WTC11 (cell line): ENCODE results near the gene DENND2C.

Source experiments
- ESRRA ChIP-seq: sonication (generic); formaldehyde crosslinking; IDR thresholded peaks from 2 replicates; pipeline ENCODE4 v1.8.1; 2022; ENCODE audit warnings: mild to moderate bottlenecking, missing genetic modification reagents, borderline replicate concordance
- GTF2I ChIP-seq: fragments of 250-450 bp; sonication (Bioruptor Pico); conservative IDR thresholded peaks from 2 replicates; pipeline ENCODE4 v1.4.0; 2021; ENCODE audit warnings: mild to moderate bottlenecking
- KAT7 ChIP-seq: sonication (generic); formaldehyde crosslinking; IDR thresholded peaks from 2 replicates; pipeline ENCODE4 v1.8.1; 2023; ENCODE audit warnings: missing genetic modification reagents, mild to moderate bottlenecking, borderline replicate concordance
- OVOL2 ChIP-seq: fragments of 250-450 bp; sonication (Bioruptor Pico); IDR thresholded peaks from 2 replicates; pipeline ENCODE4 v1.9.0; 2021; ENCODE audit warnings: mild to moderate bottlenecking, borderline replicate concordance
- TP53 ChIP-seq: sonication (generic); formaldehyde crosslinking; IDR thresholded peaks from 2 replicates; pipeline ENCODE4 v1.8.1; 2023; ENCODE audit warnings: mild to moderate bottlenecking, missing genetic modification reagents
- ZNF263 ChIP-seq: sonication (generic); formaldehyde crosslinking; IDR thresholded peaks from 2 replicates; pipeline ENCODE4 v1.8.1; 2022; ENCODE audit warnings: low read depth, mild to moderate bottlenecking, moderate library complexity, missing genetic modification reagents
- TF ChIP-seq, protein P1 (sequence below): fragments of 200-600 bp; IDR thresholded peaks from 2 replicates; pipeline ENCODE4 v1.8.0; 2022; ENCODE audit warnings: antibody characterized with exemption
- TF ChIP-seq, protein P2 (sequence below): sonication (generic); formaldehyde crosslinking; IDR thresholded peaks from 2 replicates; pipeline ENCODE4 v1.8.1; 2023; ENCODE audit warnings: mild to moderate bottlenecking, missing genetic modification reagents, moderate library complexity
- TF ChIP-seq, protein P3 (sequence below): sonication (generic); formaldehyde crosslinking; IDR thresholded peaks from 2 replicates; pipeline ENCODE4 v1.8.1; 2022; ENCODE audit warnings: low read depth, missing genetic modification reagents, borderline replicate concordance
- TF ChIP-seq, protein P4 (sequence below): sonication (generic); formaldehyde crosslinking; IDR thresholded peaks from 2 replicates; pipeline ENCODE4 v1.8.1; 2023; ENCODE audit warnings: mild to moderate bottlenecking, missing genetic modification reagents
- TF ChIP-seq, protein P5 (sequence below): sonication (generic); formaldehyde crosslinking; conservative IDR thresholded peaks from 2 replicates; pipeline ENCODE4 v1.8.1; 2022; ENCODE audit warnings: mild to moderate bottlenecking, missing genetic modification reagents

DNA sequence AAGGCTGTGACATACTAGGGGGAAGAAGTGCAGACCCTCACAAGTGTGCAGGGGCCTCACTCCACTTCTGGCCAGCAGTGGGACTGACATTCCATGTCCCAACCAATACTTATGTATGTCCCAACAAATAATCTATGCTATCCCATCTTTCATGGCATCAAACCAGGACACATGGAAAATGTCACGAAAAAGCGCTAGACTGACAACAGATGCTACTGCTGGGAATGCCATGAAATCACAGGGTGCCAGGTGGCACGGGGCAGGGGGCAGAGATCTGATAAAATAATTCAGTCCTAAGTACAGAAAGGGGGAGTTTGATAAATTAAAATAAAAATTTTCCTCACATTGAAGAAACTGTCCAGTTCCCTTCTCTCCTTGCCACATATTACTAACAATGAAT, 60.8 kb downstream of the DENND2C start:
- TF ChIP-seq, protein P1, sequence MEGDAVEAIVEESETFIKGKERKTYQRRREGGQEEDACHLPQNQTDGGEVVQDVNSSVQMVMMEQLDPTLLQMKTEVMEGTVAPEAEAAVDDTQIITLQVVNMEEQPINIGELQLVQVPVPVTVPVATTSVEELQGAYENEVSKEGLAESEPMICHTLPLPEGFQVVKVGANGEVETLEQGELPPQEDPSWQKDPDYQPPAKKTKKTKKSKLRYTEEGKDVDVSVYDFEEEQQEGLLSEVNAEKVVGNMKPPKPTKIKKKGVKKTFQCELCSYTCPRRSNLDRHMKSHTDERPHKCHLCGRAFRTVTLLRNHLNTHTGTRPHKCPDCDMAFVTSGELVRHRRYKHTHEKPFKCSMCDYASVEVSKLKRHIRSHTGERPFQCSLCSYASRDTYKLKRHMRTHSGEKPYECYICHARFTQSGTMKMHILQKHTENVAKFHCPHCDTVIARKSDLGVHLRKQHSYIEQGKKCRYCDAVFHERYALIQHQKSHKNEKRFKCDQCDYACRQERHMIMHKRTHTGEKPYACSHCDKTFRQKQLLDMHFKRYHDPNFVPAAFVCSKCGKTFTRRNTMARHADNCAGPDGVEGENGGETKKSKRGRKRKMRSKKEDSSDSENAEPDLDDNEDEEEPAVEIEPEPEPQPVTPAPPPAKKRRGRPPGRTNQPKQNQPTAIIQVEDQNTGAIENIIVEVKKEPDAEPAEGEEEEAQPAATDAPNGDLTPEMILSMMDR, result no peak
- no peak for TF ChIP-seq ESRRA (CRISPR knock-in tag)
- TF ChIP-seq, protein P2, sequence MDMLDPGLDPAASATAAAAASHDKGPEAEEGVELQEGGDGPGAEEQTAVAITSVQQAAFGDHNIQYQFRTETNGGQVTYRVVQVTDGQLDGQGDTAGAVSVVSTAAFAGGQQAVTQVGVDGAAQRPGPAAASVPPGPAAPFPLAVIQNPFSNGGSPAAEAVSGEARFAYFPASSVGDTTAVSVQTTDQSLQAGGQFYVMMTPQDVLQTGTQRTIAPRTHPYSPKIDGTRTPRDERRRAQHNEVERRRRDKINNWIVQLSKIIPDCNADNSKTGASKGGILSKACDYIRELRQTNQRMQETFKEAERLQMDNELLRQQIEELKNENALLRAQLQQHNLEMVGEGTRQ (CRISPR knock-in tag), result no peak
- TF ChIP-seq ZNF263, result no peak
- TF ChIP-seq OVOL2 (CRISPR knock-in tag), result no peak
- TF ChIP-seq TP53, result no peak
- TF ChIP-seq, protein P3, sequence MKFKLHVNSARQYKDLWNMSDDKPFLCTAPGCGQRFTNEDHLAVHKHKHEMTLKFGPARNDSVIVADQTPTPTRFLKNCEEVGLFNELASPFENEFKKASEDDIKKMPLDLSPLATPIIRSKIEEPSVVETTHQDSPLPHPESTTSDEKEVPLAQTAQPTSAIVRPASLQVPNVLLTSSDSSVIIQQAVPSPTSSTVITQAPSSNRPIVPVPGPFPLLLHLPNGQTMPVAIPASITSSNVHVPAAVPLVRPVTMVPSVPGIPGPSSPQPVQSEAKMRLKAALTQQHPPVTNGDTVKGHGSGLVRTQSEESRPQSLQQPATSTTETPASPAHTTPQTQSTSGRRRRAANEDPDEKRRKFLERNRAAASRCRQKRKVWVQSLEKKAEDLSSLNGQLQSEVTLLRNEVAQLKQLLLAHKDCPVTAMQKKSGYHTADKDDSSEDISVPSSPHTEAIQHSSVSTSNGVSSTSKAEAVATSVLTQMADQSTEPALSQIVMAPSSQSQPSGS, result no peak
- TF ChIP-seq KAT7 (CRISPR knock-in tag), result no peak
- TF ChIP-seq, protein P4, sequence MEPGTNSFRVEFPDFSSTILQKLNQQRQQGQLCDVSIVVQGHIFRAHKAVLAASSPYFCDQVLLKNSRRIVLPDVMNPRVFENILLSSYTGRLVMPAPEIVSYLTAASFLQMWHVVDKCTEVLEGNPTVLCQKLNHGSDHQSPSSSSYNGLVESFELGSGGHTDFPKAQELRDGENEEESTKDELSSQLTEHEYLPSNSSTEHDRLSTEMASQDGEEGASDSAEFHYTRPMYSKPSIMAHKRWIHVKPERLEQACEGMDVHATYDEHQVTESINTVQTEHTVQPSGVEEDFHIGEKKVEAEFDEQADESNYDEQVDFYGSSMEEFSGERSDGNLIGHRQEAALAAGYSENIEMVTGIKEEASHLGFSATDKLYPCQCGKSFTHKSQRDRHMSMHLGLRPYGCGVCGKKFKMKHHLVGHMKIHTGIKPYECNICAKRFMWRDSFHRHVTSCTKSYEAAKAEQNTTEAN (CRISPR knock-in tag), result no peak
- TF ChIP-seq, protein P5, sequence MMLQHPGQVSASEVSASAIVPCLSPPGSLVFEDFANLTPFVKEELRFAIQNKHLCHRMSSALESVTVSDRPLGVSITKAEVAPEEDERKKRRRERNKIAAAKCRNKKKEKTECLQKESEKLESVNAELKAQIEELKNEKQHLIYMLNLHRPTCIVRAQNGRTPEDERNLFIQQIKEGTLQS, result no peak
- TF ChIP-seq GTF2I (CRISPR knock-in tag), result no peak
